IPS-15b (cell line): ENCODE measurements around the gene NAGLU.

Source experiments
- H3K27me3 ChIP-seq: one replicate; pipeline ENCODE4 v1.6.1; 2013; ENCODE audit warnings: low read length; ENCODE audit not compliant: control insufficient read depth, insufficient read depth
- H3K36me3 ChIP-seq: one replicate; pipeline ENCODE4 v1.6.1; 2013; ENCODE audit warnings: low read length; ENCODE audit not compliant: control insufficient read depth, insufficient read depth
- H3K4me1 ChIP-seq: one replicate; pipeline ENCODE4 v1.6.1; 2013; ENCODE audit warnings: mild to moderate bottlenecking, low read length; ENCODE audit not compliant: control insufficient read depth, insufficient read depth
- H3K4me3 ChIP-seq: one replicate; pipeline ENCODE4 v1.5.1; 2013; ENCODE audit warnings: low read depth, low read length
- H3K9ac ChIP-seq: one replicate; pipeline ENCODE4 v1.6.1; 2013; ENCODE audit warnings: low read depth, mild to moderate bottlenecking, low read length
- H3K9me3 ChIP-seq: one replicate; pipeline ENCODE4 v1.6.1; 2013; ENCODE audit warnings: mild to moderate bottlenecking, low read length; ENCODE audit not compliant: control insufficient read depth, insufficient read depth

The NAGLU gene

GRCh38 chr17:42586514-42587230 lies 50.6 kb downstream of the NAGLU start:
- H3K4me1 ChIP-seq: no peaks in the 10 kb centered on the region
- no peak overlapping the region for H3K9ac ChIP-seq
- H3K9me3 ChIP-seq: no peaks in the 10 kb centered on the region
- no peaks in the 10 kb centered on the region for H3K27me3 ChIP-seq
- no peak overlapping the region for H3K4me3 ChIP-seq
- peaks cover 29% of the 10 kb centered on the region for H3K36me3 ChIP-seq

GRCh38 chr17:42590886-42591285 lies 54.8 kb downstream of the NAGLU start:
- no peaks in the 10 kb centered on the region for H3K4me1 ChIP-seq
- H3K27me3 ChIP-seq: no peaks in the 10 kb centered on the region
- no peak overlapping the region for H3K9ac ChIP-seq
- H3K4me3 ChIP-seq: no peak overlapping the region
- no peaks in the 10 kb centered on the region for H3K9me3 ChIP-seq
- H3K36me3 ChIP-seq: no peaks in the 10 kb centered on the region

DNA sequence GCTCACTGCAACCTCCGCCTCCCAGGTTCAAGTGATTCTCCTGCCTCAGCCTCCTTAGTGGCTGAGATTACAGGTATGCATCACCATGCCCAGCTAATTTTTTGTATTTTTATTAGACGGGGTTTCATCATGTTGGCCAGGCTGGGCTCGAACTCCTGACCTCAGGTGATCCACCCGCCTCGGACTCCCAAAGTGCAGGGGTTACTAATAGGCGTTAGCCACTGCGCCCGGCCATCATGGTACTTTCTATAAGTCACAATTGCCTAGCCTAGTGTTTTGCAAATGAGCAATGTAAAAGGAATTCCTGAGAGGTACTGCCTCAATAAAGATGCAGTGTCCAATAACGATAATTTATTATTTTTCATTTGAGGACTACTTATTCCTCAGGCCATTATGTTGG lies 55.4 kb downstream of the NAGLU start:
- H3K27me3 ChIP-seq: no peaks in the 10 kb centered on the region
- no peak overlapping the region for H3K4me3 ChIP-seq
- no peaks in the 10 kb centered on the region for H3K36me3 ChIP-seq
- no peaks in the 10 kb centered on the region for H3K4me1 ChIP-seq
- H3K9ac ChIP-seq: no peak overlapping the region
- H3K9me3 ChIP-seq: no peaks in the 10 kb centered on the region
